HL-60 (cell line): ENCODE data around the gene HTRA1.

Experiments
- DNase-seq, 2 experiments: peaks; one replicate each; pipeline ENCODE4 v3.0.0-alpha.2; 2010 to 2020; ENCODE audit warnings: low read depth in 1 of 2, low spot score in 1 of 2
- H3K27ac ChIP-seq: fragments of 250-450 bp; sonication (Bioruptor Pico); replicated peaks from 2 replicates; pipeline ENCODE4 v1.5.1; 2020; ENCODE audit warnings: mild to moderate bottlenecking, moderate library complexity
- H3K27me3 ChIP-seq: fragments of 250-450 bp; sonication (Bioruptor Pico); 2 replicates; pipeline ENCODE4 v1.5.1; 2021; ENCODE audit warnings: mild to moderate bottlenecking, moderate library complexity; ENCODE audit not compliant: insufficient read depth, poor library complexity, severe bottlenecking
- H3K4me3 ChIP-seq: replicated peaks from 2 replicates; pipeline ENCODE4 v1.5.1; 2011; ENCODE audit warnings: mild to moderate bottlenecking, control low read depth, low read length; ENCODE audit not compliant: insufficient read depth
- GABPA ChIP-seq: IDR thresholded peaks from 2 replicates; pipeline ENCODE4 v1.6.1; 2012; ENCODE audit warnings: low read depth
- POLR2AphosphoS5 ChIP-seq: IDR thresholded peaks from 2 replicates; pipeline ENCODE4 v1.6.1; 2012; ENCODE audit warnings: low read depth
- REST ChIP-seq: IDR thresholded peaks from 2 replicates; pipeline ENCODE4 v1.6.1; 2012; ENCODE audit warnings: low read depth; ENCODE audit not compliant: insufficient replicate concordance
- SPI1 ChIP-seq: IDR thresholded peaks from 2 replicates; pipeline ENCODE4 v1.6.1; 2012; ENCODE audit warnings: low read depth, mild to moderate bottlenecking, borderline replicate concordance
- TF ChIP-seq, protein P1 (sequence below): IDR thresholded peaks from one replicate; pipeline ENCODE4 v1.5.1; 2011; ENCODE audit warnings: low read length, control low read depth, inconsistent platforms; ENCODE audit not compliant: insufficient read depth

Gene HTRA1

GRCh38 chr10:122473116-122473515 is 11.8 kb downstream of the HTRA1 start:
- TF ChIP-seq POLR2AphosphoS5 (no peak), SPI1 (no peak), REST (no peak), GABPA (no peak)
- TF ChIP-seq, protein P1, sequence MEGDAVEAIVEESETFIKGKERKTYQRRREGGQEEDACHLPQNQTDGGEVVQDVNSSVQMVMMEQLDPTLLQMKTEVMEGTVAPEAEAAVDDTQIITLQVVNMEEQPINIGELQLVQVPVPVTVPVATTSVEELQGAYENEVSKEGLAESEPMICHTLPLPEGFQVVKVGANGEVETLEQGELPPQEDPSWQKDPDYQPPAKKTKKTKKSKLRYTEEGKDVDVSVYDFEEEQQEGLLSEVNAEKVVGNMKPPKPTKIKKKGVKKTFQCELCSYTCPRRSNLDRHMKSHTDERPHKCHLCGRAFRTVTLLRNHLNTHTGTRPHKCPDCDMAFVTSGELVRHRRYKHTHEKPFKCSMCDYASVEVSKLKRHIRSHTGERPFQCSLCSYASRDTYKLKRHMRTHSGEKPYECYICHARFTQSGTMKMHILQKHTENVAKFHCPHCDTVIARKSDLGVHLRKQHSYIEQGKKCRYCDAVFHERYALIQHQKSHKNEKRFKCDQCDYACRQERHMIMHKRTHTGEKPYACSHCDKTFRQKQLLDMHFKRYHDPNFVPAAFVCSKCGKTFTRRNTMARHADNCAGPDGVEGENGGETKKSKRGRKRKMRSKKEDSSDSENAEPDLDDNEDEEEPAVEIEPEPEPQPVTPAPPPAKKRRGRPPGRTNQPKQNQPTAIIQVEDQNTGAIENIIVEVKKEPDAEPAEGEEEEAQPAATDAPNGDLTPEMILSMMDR: no peak
- H3K27ac ChIP-seq: no peak overlapping the region
- DNase-seq: no peak

GRCh38 chr10:122474131-122474818 is 12.9 kb downstream of the HTRA1 start:
- TF ChIP-seq REST (no peak), SPI1 (no peak), GABPA (no peak), POLR2AphosphoS5 (no peak)
- TF ChIP-seq, protein P1: no peak
- DNase-seq: no peak
- Histone ChIP-seq H3K27me3 (peaks cover 17% of the 10 kb centered on the region), H3K4me3 (no peak overlapping the region), H3K27ac (no peak overlapping the region)

More at GRCh38 chr10:122473116-122473515, 11.8 kb downstream of the HTRA1 start:
- Histone ChIP-seq H3K4me3 (no peak overlapping the region), H3K27me3 (peaks cover 22% of the 10 kb centered on the region)

DNA sequence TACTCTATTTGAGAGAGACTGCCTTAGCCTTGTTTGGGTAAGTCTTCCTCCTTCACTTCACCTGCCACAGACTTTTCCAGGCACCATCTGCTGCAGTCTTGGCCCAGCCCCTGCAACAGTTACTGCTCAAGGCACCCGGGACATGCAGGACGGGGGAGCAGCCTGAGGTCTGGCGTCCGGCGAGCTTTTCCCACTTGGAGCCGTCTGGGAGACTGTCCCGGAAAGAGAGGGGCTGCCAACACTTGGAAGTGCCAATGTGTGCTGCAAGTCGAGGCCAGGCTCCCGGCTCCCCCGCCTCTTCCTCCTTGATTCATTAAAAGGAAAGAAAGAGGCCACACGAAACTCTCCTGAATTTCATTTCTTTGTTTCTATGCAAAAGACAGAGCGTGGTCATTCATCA is 13.7 kb downstream of the HTRA1 start:
- Histone ChIP-seq H3K27ac (no peak overlapping the region), H3K27me3 (peaks cover 17% of the 10 kb centered on the region), H3K4me3 (no peak overlapping the region)
- DNase-seq: no peak
- TF ChIP-seq POLR2AphosphoS5 (no peak), GABPA (no peak), REST (no peak), SPI1 (no peak)
- TF ChIP-seq, protein P1: no peak
